HepG2 (cell line): ENCODE results near the gene AGAP3. TPM values are rescaled to one million over a fixed set of nuclear protein-coding genes. Genes with fewer than 3 reads are reported as not detected.
A peak's percentile ranks its signal among the peaks of the same experiment; 100 is the strongest.

Source experiments
- AGO1 ChIP-seq: fragments of 200-400 bp; formaldehyde crosslinking; IDR thresholded peaks from 2 replicates; pipeline ENCODE4 v1.6.1; 2017; ENCODE audit warnings: mild to moderate bottlenecking, low read depth, low read length, moderate library complexity; ENCODE audit not compliant: poor library complexity, severe bottlenecking
- ATF2 ChIP-seq: sonication (generic); formaldehyde crosslinking; IDR thresholded peaks from 2 replicates; pipeline ENCODE4 v1.4.0; 2020; ENCODE audit warnings: missing genetic modification reagents
- ATF6 ChIP-seq: sonication (generic); formaldehyde crosslinking; conservative IDR thresholded peaks from 2 replicates; pipeline ENCODE4 v1.4.0; 2020; ENCODE audit warnings: missing genetic modification reagents
- CHCHD3 ChIP-seq: sonication (generic); formaldehyde crosslinking; IDR thresholded peaks from 2 replicates; pipeline ENCODE4 v1.8.0; 2022; ENCODE audit warnings: mild to moderate bottlenecking, missing genetic modification reagents, moderate library complexity
- DMAP1 ChIP-seq: IDR thresholded peaks from 2 replicates; pipeline ENCODE4 v1.6.1; 2016
- FOXO1 ChIP-seq: sonication (generic); formaldehyde crosslinking; IDR thresholded peaks from 2 replicates; pipeline ENCODE4 v1.4.0; 2020; ENCODE audit warnings: missing genetic modification reagents
- GZF1 ChIP-seq: sonication (generic); formaldehyde crosslinking; IDR thresholded peaks from 2 replicates; pipeline ENCODE4 v1.5.1; 2020; ENCODE audit warnings: mild to moderate bottlenecking, missing genetic modification reagents
- KDM1A ChIP-seq: IDR thresholded peaks from 2 replicates; pipeline ENCODE4 v1.6.1; 2016; ENCODE audit warnings: missing compliant biosample characterization
- MBD4 ChIP-seq: IDR thresholded peaks from 2 replicates; pipeline ENCODE4 v1.6.1; 2012; ENCODE audit warnings: low read length, inconsistent platforms, borderline replicate concordance
- MLLT10 ChIP-seq: sonication (generic); formaldehyde crosslinking; IDR thresholded peaks from 2 replicates; pipeline ENCODE4 v1.4.0; 2020; ENCODE audit warnings: missing genetic modification reagents
- RFX1 ChIP-seq: fragments of 450-650 bp; IDR thresholded peaks from 2 replicates; pipeline ENCODE4 v1.6.1; 2017
- SP2 ChIP-seq: sonication (generic); formaldehyde crosslinking; IDR thresholded peaks from 2 replicates; pipeline ENCODE4 v1.5.1; 2020; ENCODE audit warnings: mild to moderate bottlenecking, missing genetic modification reagents
- SUZ12 ChIP-seq: fragments of 150-350 bp; IDR thresholded peaks from 2 replicates; pipeline ENCODE4 v1.6.1; 2014; ENCODE audit warnings: low read depth, low read length
- ZNF12 ChIP-seq: sonication (generic); formaldehyde crosslinking; IDR thresholded peaks from 2 replicates; pipeline ENCODE4 v1.5.0; 2020; ENCODE audit warnings: missing genetic modification reagents
- ZNF292 ChIP-seq: sonication (generic); formaldehyde crosslinking; IDR thresholded peaks from 2 replicates; pipeline ENCODE4 v1.8.1; 2022; ENCODE audit warnings: mild to moderate bottlenecking, low read depth, missing genetic modification reagents, borderline replicate concordance
- ZNF484 ChIP-seq: sonication (generic); formaldehyde crosslinking; IDR thresholded peaks from 2 replicates; pipeline ENCODE4 v1.5.1; 2020; ENCODE audit warnings: mild to moderate bottlenecking, low read depth, missing genetic modification reagents, borderline replicate concordance
- ZNF550 ChIP-seq: sonication (generic); formaldehyde crosslinking; IDR thresholded peaks from 2 replicates; pipeline ENCODE4 v1.4.0; 2020; ENCODE audit warnings: mild to moderate bottlenecking, missing genetic modification reagents, borderline replicate concordance
- ZNF646 ChIP-seq: sonication (generic); formaldehyde crosslinking; IDR thresholded peaks from 2 replicates; pipeline ENCODE4 v1.9.0; 2021; ENCODE audit warnings: mild to moderate bottlenecking, missing genetic modification reagents
- ZNF660 ChIP-seq: sonication (generic); formaldehyde crosslinking; IDR thresholded peaks from 2 replicates; pipeline ENCODE4 v1.5.1; 2020; ENCODE audit warnings: mild to moderate bottlenecking, low read depth, missing genetic modification reagents, borderline replicate concordance
- polyA plus RNA-seq, 8 experiments: library from polyadenylated mRNA; depleted of rRNA in 3 of 8; stranded (reverse) in 7 of 8; unstranded in 1 of 8; fragments of >200 nt; fragmentation: Illumina TruSeq in 4 of 8; extraction: Trizol in 4 of 8; gene quantifications; 2 replicates each; pipeline versions ENCODE4 v1.2.1 to v1.2.3, GENCODE V29; 2011 to 2016; ENCODE audit warnings: low read depth in 4 of 8, missing spikeins in 1 of 8, mixed read lengths in 1 of 8; ENCODE audit not compliant: insufficient read depth in 1 of 8
- total RNA-seq, 5 experiments: library from RNA; depleted of rRNA; stranded (reverse); fragments of >200 nt; fragmentation: Illumina TruSeq; extraction: Trizol; gene quantifications; 2 replicates each; pipeline ENCODE4 v1.2.3, GENCODE V29; 2016; ENCODE audit warnings: low read depth in 1 of 5

The AGAP3 gene
- total and polyA plus RNA-seq, 2 of the 13 experiments (the other 11 are each of a cell fraction or from before 2014, with no cell fraction given), result 31.3 to 61.4 TPM

- TF ChIP-seq ATF6 (CRISPR knock-in tag) (no peak), CHCHD3 (CRISPR knock-in tag) (0 out of 2 replicates have a peak, but pooled peaks have one; percentile 48), RFX1 (no peak), MLLT10 (CRISPR knock-in tag) (no peak), SP2 (CRISPR knock-in tag) (peak; percentile 34; the same call in 1 of the 2 replicates), ZNF550 (no peak), AGO1 (peak; percentile 68), GZF1 (CRISPR knock-in tag) (0 out of 2 replicates have a peak, but pooled peaks have one; percentile 54), KDM1A (no peak), FOXO1 (CRISPR knock-in tag) (0 out of 2 replicates have a peak, but pooled peaks have one; percentile 47), ZNF292 (peak; percentile 81), ZNF646 (CRISPR knock-in tag) (no peak), DMAP1 (peak; percentile 70; the same call in 1 of the 2 replicates), SUZ12 (no peak), ZNF660 (no peak), MBD4 (no peak), ZNF12 (CRISPR knock-in tag) (no peak), ZNF484 (no peak), ATF2 (CRISPR knock-in tag) (0 out of 2 replicates have a peak, but pooled peaks have one; percentile 16)
Measured at GRCh38 chr7:151085691-151086620, at the start of gene AGAP3 (continued).
